ENCODE results near the gene CD276. TPM values are rescaled to one million over a fixed set of nuclear protein-coding genes. Genes with fewer than 3 reads are reported as not detected.

The CD276 gene
- polyA plus RNA-seq, 1 experiment = 107 TPM

DNA sequence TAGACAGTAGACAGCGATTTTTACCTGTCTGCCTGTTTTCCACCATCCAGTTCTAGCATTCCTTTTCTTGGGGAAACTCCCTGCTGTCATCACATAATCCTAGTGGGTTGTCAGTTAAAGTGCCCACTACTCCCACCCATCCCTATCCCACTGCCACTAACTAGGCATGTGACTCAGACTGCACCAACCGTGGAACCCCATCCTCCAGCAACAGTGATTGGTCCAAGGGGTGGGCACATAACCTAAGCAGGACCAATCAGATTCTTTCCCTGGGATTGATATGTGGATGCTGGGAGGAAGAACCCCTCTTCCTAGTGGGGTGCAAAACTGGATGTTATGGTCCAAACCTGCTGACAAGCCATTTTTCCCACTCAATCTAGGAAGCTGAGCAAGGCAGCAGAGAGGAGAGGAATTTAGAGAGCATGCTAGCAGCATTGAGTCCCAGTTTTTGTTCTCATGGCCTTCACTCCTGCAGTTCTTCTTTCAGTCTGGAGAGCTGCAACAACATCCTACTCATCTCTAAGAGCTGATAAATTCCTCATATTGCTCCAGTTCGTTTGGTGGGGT is 72.8 kb downstream of the CD276 start:
- CTCF ChIA-PET = interaction anchor here (1.6 kb wide), 1 partner anchor 12 kb away, joined by 5 read pairs; no protein-coding TSS in a partner anchor

DNA sequence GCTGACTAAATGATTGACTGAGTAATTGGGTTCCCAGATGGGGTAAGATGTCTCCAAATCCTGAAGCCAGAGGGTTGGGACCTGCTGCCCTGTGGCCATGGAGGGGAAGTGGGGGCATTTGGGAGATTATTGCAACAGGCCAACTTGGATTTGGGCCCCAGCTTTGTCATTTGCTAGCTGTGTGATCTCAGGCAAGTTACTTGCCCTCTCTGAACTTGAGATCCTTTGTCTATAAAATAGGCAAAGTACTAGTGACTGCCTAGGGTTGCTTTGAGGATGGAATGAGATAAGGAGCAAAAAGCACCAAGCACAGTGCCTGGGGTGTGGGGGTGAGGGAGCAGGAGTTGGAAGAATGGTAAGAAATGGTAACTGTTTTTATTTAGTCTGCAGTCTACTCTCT is 73.4 kb downstream of the CD276 start:
- H3K4me3 ChIP-seq (ENCODE audit: low read depth, low read length) = no peak overlapping the region
- CTCF ChIA-PET = interaction anchor here (1.6 kb wide), 1 partner anchor 12 kb away, joined by 5 read pairs; no protein-coding TSS in a partner anchor
- DNase-seq (ENCODE audit: low read depth) = no peak
- TF ChIP-seq, protein P1, sequence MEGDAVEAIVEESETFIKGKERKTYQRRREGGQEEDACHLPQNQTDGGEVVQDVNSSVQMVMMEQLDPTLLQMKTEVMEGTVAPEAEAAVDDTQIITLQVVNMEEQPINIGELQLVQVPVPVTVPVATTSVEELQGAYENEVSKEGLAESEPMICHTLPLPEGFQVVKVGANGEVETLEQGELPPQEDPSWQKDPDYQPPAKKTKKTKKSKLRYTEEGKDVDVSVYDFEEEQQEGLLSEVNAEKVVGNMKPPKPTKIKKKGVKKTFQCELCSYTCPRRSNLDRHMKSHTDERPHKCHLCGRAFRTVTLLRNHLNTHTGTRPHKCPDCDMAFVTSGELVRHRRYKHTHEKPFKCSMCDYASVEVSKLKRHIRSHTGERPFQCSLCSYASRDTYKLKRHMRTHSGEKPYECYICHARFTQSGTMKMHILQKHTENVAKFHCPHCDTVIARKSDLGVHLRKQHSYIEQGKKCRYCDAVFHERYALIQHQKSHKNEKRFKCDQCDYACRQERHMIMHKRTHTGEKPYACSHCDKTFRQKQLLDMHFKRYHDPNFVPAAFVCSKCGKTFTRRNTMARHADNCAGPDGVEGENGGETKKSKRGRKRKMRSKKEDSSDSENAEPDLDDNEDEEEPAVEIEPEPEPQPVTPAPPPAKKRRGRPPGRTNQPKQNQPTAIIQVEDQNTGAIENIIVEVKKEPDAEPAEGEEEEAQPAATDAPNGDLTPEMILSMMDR (IDR thresholded peaks at IDR 0.05; ENCODE audit: insufficient read depth, low read depth, low read length) = no peak
- H3K36me3 ChIP-seq (ENCODE audit: control insufficient read depth, insufficient read depth, low read length) = no peaks in the 10 kb centered on the region
- POLR2A ChIA-PET = no interaction called here
- H3K27me3 ChIP-seq (ENCODE audit: control insufficient read depth, insufficient read depth, low read length) = peaks cover 20% of the 10 kb centered on the region

More for the DNA sequence above, 72.8 kb downstream of the CD276 start:
- DNase-seq (ENCODE audit: low read depth) = no peak
- POLR2A ChIA-PET = no interaction called here
- Histone ChIP-seq H3K27me3 (ENCODE audit: control insufficient read depth, insufficient read depth, low read length) (peaks cover 20% of the 10 kb centered on the region), H3K36me3 (ENCODE audit: control insufficient read depth, insufficient read depth, low read length) (no peaks in the 10 kb centered on the region), H3K4me3 (ENCODE audit: low read depth, low read length) (no peak overlapping the region)
- TF ChIP-seq, protein P1 (IDR thresholded peaks at IDR 0.05; ENCODE audit: insufficient read depth, low read depth, low read length) = no peak

DNA sequence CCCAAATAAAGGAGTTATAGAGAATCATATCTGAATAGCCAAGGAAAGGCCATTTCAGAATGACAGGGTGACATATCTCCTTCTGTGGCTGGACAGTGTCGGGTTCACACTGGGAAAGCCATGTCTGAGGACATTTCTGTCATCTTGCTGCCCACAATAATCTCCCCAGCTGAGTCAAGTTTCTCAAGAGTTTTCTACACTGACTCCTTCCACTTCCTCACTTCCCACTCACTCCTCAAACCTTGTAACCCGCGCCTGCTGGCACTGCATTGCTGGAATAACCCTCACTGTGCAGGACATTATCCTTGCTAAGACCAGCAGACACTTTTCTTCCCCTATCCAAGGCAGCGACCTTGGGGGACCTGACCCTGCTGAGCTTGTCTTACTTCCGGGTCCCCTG is 74.3 kb downstream of the CD276 start:
- TF ChIP-seq, protein P1 (IDR thresholded peaks at IDR 0.05; ENCODE audit: insufficient read depth, low read depth, low read length) = no peak
- Histone ChIP-seq H3K27me3 (ENCODE audit: control insufficient read depth, insufficient read depth, low read length) (peaks cover 18% of the 10 kb centered on the region), H3K4me3 (ENCODE audit: low read depth, low read length) (no peak overlapping the region), H3K36me3 (ENCODE audit: control insufficient read depth, insufficient read depth, low read length) (no peaks in the 10 kb centered on the region)
- ChIA-PET CTCF (interaction anchor here (1.3 kb wide), 1 partner anchor 10 kb away, joined by 3 read pairs; no protein-coding TSS in a partner anchor), POLR2A (no interaction called here)
- DNase-seq (ENCODE audit: low read depth) = no peak

DNA sequence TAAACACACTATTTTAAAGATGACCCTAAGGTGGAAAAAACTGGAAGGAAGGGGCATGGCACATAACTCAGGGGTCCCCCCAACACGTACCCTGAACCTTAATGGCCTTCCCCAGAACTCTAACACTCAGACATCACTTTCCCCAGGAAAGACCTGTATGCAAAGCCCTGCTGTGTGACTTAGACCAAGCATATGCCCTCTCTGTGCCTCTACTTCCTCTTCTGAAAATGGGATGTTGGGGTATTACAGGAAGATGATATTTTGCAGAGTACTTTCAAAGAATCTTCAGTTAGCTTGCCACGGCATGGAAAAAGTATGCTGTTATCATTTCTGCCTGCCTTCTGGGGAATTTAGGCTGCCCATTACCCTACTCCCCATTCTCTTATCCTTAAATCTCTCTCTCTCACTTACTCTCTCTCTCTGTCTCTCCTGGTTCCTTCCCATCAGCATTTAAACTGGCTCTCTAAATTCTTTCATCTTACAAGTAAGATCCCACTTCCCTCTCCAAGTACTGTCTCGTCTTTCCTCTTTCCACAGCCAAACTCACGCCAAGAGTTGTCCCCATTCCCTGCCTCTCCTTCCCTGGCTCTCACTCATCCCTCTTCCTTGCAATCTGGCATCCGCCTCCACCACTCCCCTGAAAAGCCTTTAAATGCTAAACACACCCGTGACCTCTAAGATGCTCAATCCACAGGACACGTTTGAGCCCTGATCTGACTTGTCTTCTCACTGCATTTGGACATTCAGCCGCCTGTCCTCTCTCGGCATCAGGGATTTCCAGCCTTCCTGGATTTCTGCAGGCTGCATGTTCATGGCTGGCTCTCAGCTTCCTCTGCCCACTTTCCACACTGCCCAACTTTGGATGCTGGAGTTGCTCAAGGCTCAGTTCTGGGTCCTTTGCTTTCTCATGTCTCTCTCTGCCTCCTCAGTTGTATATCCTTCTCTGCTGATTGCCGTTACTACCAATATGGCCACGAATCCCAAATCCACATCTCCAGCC is 76.4 kb downstream of the CD276 start:
- ChIA-PET CTCF (no interaction called here), POLR2A (no interaction called here)
- TF ChIP-seq, protein P1 (IDR thresholded peaks at IDR 0.05; ENCODE audit: insufficient read depth, low read depth, low read length) = no peak
- Histone ChIP-seq H3K27me3 (ENCODE audit: control insufficient read depth, insufficient read depth, low read length) (peaks cover 18% of the 10 kb centered on the region), H3K36me3 (ENCODE audit: control insufficient read depth, insufficient read depth, low read length) (no peaks in the 10 kb centered on the region), H3K4me3 (ENCODE audit: low read depth, low read length) (no peak overlapping the region)
- no peak for DNase-seq (ENCODE audit: low read depth)

DNA sequence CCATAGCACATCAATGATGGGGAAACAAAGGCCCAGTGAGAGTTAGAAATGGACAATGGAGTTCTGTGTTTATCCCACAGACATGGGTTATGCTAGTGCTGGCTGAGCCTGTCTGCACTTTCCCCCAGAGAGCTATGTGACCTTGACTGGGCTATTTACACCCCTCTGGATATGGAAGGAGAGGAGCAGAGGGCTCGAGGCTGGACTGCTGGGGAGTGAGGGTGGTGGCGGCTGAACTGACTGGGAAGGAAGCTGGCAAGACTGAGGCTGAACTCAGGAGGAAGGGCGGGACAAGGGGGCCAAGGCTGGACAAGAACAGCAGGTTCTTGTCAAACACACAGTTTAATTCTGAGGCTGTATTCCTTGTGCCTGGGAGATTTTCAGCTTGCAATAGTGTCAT is 79.7 kb downstream of the CD276 start:
- Histone ChIP-seq H3K36me3 (ENCODE audit: control insufficient read depth, insufficient read depth, low read length) (no peaks in the 10 kb centered on the region), H3K4me3 (ENCODE audit: low read depth, low read length) (no peak overlapping the region), H3K27me3 (ENCODE audit: control insufficient read depth, insufficient read depth, low read length) (peaks cover 22% of the 10 kb centered on the region)
- no peak for DNase-seq (ENCODE audit: low read depth)
- ChIA-PET POLR2A (no interaction called here), CTCF (no interaction called here)
- TF ChIP-seq, protein P1 (IDR thresholded peaks at IDR 0.05; ENCODE audit: insufficient read depth, low read depth, low read length) = no peak

Measured in BJ (cell line).